SKM-1 treated with dmso at 0.1 percent for 144 hours (cell line): Measurements from ENCODE around the gene DUS1L.
"Not testable (repeated sequence)": the region's sequence is repeated elsewhere in the genome, so short reads cannot be mapped to it uniquely, and the experiment has no call there.

Experiments
- DNase-seq: peaks from one replicate; lab custom pipeline; 2025; ENCODE audit not compliant: unreplicated experiment; lab: John Stamatoyannopoulos, UW

The DUS1L gene

DNA sequence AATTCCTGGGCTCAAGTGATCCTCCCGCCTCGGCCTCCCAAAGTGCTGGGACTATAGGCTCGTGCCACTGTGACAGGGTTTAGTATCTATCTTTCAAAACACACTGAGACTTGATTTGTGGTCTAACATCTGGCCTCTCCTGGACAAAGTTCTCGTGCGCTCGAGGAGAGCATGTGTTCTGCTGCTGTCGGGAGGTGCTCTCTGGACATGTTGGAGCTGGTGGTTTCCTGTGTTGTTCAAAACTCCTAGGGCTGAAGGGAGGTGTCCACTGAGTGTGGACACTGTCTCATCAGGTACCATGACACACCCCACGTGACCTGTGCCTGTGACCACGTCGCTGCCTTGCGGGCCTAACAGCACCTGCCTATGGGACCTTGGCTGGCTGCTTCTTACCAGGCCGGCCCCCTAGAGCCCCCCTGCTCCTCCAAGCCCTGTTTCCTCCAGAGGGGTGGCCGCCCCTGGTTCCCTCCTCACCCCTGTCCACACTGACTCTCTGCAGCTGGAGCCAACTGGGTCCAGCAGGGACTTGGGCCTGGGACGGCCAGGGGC lies 19.6 kb downstream of the DUS1L start:
- no peak for DNase-seq

DNA sequence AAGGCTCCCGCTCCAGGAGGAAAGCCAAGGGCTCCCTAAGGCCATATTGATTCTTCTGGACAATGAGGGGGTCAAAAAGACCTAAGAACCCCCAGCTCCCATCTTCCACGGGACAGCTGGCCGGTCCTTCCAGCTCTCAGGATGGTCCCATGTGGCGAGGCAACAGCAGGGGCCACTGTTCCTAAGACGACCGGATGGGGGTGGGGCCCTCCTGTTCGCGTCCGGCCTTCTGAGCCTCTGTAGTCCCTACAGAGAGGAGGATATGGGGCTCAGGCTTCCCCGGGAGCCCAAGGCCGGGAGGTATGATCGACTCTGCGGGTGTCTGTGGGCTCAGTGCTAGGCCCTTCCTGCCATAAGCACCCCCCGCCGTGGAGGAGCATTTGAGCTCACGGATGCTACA lies 22.1 kb downstream of the DUS1L start:
- DNase-seq: no peak

DNA sequence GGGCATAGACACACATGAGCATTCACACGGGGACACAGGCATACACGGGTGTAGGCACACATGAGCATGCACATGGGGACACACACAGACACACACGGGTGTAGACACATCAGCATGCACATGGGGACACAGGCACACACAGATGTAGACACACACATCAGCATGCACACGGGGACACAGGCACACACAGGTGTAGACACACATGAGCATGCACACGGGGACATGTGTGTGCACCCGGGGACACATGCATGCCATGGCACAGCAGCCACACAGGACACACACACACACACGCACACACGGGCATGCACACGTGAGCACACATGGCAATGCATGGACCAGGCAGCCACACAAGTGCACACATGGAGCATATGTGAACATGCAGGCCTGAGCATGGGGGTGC lies 23.0 kb downstream of the DUS1L start:
- no peak for DNase-seq

DNA sequence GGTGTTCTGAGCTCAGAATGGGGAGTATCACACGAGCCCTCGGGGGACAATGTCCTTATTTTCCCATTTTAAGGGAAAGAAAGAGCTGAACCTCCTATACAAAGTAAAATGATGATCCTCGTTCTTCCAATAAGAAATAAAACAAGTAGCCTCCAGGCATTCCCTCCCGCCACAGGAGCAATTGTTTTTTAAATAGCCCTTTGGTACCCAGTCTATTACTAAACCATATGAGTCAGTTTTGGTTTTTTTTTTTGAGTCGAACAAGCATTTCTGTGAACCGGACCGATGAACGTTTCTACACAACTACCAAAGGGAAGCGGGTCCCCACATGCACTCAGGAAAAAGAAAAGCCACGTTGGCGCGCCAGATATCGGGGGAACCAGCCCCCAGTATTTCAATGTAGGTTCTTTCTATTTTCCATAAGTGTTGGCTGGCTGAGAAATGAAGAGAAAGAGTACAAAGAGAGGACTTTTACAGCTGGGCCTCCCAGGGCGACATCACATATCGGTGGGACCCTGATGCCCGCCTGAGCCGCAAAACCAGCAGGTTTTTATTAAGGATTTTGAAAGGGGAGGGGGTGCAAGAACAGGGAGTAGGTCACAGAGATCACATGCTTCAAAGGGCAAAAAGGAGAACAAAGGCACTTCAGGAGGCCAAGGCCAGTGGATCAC lies 24.3 kb downstream of the DUS1L start:
- no peak for DNase-seq

DNA sequence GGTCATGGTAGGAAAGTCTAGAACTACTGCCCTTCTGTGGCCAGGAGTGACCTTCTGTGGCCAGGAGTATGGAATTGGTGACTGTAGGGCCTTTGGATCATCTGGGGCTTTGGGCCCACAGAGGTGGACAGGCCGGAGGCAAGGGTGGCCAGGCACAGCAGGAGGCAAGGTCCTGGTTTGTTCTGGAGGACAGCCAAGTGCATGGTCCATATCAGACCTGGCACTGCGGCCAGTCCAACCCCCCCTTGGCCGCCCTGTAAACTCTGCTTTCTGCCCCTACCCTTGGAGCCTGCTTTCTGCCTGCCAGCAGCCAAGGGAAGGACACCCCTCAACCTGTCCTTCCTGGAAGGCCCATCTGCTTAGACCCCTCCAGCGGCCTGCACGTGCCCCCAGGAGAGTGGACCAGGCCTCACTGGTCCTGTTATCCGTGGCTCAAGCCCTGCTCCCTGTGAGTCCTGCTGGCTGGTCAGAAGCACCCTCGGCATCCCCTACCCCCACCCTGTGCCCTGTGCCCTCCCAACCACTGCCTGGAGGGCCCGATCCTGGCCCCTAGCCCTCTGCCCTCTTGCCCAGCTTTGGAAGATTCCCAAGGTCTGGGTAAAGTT lies 25.8 kb downstream of the DUS1L start:
- no peak for DNase-seq

DNA sequence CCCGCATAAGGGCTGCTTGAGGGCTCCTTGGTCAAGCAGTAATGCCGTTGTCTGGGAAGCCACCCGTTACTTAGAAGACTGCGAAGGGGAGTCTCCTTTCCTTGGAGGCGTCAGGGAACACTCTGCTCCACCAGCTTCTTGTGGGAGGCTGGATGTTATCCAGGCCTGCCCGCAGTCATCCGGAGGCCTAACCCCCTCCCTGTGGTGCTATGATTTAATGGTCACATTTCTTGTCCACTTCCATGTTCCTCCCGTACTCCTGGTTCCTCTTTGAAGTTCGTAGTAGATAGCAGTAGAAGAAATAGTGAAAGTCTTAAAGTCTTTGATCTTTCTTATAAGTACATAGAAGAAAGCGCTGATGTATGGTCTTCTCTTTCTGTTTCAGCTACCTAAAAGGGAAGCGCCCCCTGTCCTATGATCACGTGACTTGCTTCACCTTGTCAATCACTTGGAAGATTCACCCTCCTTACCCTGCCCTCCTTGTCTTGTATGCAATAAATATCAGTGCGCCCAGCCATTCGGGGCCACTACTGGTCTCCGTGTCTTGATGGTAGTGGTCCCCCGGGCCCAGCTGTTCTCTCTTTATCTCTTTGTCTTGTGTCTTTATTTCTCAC lies 26.7 kb downstream of the DUS1L start:
- not testable (repeated sequence) for DNase-seq

DNA sequence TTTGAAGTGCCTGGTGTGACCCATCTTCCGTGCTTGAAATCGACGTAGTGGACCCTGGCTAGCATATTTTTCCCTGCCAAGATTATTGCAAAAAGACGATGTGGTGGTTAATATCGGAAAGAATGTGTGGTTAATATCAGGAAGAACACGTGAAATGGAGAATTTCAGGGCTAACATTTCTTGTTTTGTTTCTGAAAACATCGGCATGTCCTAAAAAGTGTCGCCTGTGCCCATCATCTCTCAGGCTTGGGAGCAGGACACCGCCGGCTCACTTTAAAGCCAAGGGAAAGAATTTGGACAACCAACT lies 27.8 kb downstream of the DUS1L start:
- no peak for DNase-seq

DNA sequence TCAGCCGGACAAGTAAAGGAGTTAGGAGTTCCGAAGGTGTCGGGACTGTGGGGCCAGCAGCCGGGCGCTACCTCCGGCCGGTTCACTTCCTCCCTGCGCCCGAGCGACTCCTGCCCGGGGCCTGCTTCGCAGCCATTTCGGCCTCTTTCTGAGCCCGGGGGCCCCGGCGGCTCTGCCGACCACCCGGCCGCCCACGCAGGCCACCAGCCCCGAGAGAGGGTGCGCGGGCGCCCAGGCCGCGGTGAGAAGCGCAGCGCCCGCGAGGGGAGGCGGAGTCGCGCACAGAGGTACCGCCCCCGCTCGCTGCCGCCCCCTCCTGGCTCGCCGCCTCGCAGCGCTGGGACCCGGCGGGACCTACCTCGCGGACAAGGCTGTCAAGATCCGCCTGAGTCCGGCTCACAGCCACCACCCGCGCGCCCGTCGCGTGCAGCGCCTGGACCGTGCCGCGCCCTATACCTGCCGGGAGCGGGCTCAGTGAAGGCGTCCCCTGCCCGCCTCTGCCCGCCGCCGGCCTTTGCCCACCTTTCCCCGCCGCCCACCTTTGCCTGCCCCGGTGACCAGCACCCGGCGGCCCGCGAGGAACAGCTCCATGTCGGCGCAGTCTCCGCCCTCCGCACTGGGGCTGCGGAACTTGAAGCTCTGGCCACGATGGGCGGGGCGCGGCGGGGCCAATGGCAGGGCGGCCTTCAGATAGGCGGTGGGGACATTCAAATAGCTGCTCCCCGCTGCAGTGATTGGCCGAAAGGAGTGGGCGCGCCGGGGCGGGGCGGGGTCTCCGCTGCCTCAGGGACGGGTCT lies 28.3 kb downstream of the DUS1L start, which contains the start of gene DCXR:
DCXR (minus strand) TSS at position 606 of the 797 bp plus-strand sequence; CDS start at position 591, 15 bp downstream.
- DNase-seq: peak; percentile 96

DNA sequence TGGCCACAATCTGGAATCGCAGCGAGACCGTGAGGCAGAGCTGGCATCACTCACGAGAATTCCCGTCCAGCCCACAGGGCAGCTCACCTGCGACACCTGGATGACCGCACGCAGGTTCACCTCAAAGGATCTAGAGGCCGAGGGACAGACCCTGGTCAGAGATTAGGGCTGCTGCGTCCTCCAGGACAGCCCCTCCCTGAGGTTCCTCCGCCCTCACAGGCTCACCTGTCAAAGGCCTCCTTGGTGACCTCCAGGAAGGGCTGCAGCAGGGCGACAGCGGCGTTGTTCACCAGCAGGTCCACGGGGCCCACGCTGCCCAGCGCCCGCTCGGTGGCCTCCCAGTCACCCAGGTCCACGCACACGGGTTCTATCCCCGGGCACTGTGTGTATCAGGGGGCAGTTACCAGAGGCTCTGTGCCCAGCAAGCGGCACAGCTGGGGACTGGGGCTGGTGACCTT lies 28.9 kb downstream of the DUS1L start:
- DNase-seq: no peak

DNA sequence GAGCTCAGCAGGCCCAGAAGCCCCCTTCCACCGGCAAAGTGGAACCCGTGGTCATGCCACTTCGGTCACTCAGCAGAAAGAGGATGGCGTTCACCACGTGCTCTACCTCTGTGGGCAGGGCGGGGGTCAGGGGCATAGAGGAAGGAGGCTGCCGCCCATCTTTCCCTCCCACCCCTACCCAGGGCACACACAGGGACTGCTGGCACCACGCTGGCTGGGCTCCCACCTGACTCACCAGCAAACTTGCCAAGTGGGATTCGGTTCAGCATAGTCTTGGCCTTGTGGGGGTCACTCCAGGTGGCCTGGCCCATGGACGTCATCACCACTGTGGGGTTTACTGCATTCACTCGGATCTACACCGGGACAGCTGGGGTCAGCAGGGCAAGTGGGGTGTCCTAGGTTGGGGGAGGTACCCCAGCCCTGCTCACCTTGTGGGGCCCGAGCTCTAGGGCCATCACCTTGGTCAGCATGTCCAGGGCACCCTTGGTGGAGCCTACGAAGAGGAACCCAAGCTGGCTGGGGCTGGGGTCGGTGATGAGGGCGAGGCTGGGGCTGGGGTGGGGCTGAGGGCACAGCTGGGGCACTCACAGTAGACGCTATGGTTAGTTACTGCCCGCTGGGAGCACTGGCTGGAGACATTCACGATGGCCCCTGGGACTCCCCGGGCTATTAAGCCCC lies 29.5 kb downstream of the DUS1L start:
- DNase-seq: no peak

DNA sequence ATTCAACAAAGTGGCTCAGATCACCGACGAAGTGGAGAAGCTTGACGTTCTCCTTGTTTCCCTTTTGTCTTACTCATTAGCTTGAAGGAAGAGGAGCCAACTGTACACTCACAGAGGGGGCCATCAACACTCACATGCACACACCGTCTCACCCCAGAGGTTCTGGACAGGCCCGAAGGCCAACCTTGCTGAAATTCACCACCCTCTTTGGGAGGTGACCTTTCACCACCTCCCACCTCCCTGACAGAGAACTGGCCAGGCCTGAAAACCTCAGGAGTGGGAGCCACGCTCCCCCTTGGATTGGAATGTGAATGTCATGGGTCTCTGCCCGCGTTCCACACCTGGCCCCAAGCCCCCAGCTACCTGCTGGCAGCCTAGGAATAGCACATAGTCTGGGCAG lies 30.1 kb downstream of the DUS1L start:
- DNase-seq: no peak

DNA sequence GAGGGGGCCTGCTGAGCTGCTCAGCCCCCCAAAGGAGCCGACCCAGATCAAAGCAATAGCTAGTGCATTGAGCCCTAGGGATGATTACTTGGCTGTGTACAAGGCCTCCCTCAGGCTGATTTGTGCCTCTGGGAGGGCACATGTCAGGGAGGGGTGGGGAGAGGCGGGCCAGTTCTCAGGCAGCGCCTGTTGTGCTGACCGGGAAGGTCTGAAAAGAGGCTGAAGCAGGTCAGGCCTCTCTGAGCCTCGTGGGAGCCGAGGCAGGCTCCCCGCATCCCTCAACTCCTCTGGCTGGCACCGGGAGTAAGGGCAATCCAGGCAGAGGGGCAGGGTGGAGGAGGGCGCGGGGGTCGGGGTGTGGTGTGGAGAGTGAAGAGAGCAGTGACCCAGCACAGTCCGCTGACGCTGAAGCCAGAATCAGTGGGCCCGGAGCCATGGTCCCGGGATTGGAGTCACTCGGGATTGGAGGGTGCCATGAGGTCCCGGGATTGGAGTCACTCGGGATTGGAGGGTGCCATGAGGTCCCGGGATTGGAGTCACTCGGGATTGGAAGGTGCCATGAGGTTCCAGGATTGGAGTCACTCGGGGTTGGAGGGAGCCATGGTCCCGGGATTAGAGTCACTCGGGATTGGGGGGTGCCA lies 31.1 kb downstream of the DUS1L start:
- no peak for DNase-seq

DNA sequence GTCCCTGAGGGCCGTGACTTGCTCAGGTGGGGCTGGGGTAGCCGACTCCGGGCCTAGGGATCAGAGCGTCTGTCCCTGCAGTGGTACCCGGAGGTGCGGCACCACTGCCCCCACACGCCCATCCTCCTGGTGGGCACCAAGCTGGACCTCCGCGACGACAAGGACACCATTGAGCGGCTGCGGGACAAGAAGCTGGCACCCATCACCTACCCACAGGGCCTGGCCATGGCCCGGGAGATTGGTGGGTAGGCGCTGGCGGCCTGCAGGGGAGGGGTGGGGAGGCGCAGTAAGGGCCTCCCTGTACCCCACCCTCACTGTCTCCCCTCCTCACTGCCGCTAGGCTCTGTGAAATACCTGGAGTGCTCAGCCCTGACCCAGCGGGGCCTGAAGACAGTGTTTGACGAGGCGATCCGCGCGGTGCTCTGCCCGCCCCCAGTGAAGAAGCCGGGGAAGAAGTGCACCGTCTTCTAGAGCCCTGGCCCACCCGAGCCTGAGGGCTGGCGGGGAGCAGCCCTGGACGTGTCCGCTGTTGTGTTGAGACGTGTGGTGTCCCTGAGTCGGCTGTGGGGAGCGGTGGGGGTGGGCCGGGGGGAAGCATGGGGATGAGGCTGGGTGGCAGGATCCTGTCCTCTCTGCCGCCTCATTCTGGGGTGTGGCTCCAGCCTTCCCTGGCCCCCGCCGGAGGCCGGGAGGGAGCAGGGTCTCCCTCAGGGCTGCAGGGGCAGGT lies 32.1 kb downstream of the DUS1L start:
- DNase-seq: no peak

DNA sequence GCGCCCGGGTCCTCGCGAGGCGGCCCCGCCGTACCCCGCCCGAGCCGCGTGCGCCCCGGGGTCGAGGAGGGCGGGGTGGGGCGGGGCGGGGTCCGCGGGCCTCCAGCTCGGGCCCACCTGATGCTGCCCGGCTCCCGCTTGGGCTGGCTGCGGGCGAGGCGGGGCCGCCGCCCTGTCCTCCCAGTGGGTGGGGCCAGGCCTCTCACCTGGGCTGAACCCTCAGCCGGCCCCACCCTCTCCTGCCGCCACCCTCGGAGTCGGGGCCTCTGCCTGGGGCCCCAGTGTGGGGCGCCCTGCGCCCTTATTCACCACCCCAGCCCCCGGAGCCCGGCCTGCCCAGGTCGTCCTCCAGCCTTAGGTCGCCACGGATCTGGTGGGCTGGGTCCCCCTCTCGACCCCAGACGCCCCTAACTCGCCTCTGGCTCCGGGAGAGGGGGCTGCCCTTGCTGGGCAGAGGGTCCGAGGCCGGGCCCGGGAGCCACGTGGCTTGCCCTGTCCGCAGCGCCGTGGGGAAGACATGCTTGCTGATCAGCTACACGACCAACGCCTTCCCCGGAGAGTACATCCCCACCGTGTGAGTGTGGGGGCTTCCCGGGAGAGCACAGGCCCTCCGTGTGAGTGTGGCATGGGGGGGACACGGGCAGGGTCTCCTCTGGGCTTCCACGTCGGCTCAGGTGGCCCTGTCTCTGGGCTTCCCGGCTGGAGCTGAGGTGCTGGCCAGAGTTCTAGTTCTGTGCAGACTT lies 33.5 kb downstream of the DUS1L start:
- no peak for DNase-seq

DNA sequence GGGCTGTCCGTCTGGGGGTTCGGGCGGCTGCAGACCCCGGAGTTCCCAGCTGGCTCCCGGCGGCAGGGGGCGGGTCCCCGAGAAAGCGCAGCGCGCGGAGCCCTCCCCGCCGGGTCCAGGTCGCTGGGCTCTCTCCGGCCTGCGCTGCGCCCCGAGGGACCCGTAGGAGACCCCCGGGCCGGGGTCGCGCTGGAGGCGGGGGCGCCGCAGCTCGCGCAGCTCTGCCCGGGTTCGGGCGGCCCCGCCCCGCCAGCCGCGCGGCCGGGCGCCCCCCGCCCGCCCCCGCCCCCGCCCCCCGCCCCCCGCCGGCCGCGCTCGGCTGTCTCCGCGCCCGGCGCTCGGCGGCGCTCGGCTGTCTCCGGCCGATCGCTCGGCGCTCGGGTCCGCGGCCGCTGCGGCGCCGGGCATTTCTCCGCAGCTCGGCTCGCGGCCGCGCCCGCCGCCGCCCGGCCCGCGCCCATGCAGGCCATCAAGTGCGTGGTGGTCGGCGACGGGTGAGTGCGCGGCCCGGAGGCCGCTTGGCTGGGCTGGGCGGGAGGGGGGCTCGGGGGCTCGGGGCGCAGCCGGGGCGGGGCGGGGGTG lies 34.2 kb downstream of the DUS1L start, which contains the start of gene RAC3:
RAC3 (plus strand) TSS at position 376 of the 582 bp plus-strand sequence; CDS start at position 460, 84 bp downstream.
- no peak for DNase-seq

DNA sequence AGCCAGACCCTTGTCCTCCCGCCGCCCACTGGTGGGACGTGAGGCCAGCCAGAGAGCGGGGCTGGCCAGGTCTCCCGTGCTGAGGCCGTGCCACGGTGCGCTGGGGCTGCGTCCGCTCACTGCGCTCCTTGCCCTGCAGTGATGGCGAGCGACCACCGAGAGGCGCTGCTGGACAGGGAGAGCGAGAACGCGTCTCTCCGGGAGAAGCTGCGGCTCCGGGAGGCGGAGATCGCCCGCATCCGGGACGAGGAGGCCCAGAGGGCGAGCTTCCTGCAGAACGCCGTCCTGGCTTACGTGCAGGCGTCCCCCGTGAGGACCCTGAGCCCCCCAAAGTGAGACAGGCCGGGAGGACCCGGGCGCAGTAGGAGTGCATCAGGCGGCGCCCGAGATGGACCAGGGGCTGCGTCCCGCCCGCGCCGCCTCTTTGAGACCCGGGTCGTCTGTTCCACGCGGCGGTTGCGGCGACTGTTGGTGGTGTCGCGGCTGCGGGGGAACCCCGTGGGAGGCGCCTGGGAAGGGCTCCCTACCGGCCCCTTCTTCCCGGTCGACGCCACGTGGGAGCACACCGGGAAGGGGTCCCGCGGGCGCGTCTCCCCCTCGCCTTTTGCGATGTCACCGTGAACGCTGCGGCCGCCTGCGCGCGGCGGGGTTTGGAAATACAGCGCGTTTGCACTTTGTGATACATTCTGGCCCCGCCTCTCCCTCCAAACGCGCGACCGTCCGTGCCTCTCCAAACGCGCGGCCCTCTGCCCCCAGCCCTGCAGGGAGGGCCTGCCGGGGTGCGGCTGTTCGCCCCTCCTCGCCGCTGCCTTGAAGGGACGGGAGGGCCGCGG lies 34.9 kb downstream of the DUS1L start:
- DNase-seq: no peak

DNA sequence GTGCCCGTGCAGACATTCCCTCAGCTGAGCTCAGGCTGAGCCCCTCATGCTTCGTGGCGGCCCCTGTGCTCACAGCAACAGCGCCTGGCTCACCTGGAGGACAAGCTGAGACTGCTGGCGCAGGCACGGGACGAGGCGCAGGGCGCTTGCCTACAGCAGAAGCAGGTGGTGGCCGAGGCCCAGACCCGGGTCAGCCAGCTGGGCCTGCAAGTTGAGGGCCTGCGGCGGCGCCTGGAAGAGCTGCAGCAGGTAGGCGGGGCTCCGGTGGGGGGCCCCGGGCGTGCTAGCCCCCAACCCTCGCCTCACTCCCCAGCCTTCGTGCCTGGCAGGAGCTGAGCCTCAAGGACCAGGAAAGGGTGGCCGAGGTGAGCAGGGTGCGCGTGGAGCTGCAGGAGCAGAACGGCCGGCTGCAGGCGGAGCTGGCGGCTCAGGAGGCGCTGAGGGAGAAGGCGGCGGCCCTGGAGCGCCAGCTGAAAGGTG lies 35.6 kb downstream of the DUS1L start:
- no peak for DNase-seq

DNA sequence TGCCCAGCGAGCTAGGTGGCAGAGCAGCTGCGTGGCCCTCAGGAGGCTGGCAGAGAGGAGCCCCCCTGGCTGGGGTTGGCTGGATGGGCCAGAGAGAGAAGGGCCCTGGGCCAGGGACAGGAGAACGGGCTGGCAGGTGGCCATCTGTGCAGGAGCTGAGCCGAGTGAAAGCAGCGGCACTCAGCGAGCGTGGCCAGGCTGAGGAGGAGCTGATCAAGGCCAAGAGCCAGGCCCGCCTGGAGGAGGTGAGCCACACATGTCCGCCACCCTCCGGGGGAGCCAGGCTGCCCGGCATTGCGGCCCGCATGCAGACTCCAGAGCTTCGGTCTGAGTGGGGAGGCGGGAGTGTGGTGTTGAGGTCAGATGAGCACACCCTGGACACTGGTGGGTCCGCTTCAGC lies 36.2 kb downstream of the DUS1L start:
- DNase-seq: no peak
